ACC112 (cell line): ENCODE data around the gene TMEM40.

Experiments
- H2AFZ ChIP-seq: fragments of 200-600 bp; sonication (generic); one replicate; pipeline ENCODE4 v1.6.0; 2017; ENCODE audit warnings: antibody characterized with exemption, low read length; ENCODE audit not compliant: unreplicated experiment
- H3K27ac ChIP-seq: fragments of 200-600 bp; sonication (generic); 2 replicates; pipeline ENCODE4 v1.5.1; 2014; ENCODE audit warnings: low read depth, mild to moderate bottlenecking, antibody characterized with exemption, low read length, moderate library complexity
- H3K27me3 ChIP-seq: fragments of 200-600 bp; sonication (generic); 2 replicates; pipeline ENCODE4 v1.6.1; 2014; ENCODE audit warnings: mild to moderate bottlenecking, antibody characterized with exemption, low read length, moderate library complexity, mixed read lengths; ENCODE audit not compliant: insufficient read depth
- H3K36me3 ChIP-seq: fragments of 200-600 bp; sonication (generic); 2 replicates; pipeline ENCODE4 v1.6.1; 2016; ENCODE audit warnings: mild to moderate bottlenecking, antibody characterized with exemption, low read length, moderate library complexity, mixed read lengths; ENCODE audit not compliant: insufficient read depth
- H3K4me1 ChIP-seq: fragments of 200-600 bp; sonication (generic); one replicate; pipeline ENCODE4 v1.6.1; 2016; ENCODE audit warnings: low read length, mixed read lengths; ENCODE audit not compliant: insufficient read depth, unreplicated experiment, control insufficient read depth
- H3K4me3 ChIP-seq: fragments of 200-600 bp; sonication (generic); 2 replicates; pipeline ENCODE4 v1.5.1; 2014; ENCODE audit warnings: mild to moderate bottlenecking, low read depth, low read length
- H3K79me2 ChIP-seq: fragments of 200-600 bp; sonication (generic); one replicate; pipeline ENCODE4 v1.6.0; 2016; ENCODE audit warnings: low read length; ENCODE audit not compliant: control insufficient read depth, unreplicated experiment, insufficient read depth

Gene TMEM40, protein sequence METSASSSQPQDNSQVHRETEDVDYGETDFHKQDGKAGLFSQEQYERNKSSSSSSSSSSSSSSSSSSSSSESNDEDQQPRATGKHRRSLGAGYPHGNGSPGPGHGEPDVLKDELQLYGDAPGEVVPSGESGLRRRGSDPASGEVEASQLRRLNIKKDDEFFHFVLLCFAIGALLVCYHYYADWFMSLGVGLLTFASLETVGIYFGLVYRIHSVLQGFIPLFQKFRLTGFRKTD

DNA sequence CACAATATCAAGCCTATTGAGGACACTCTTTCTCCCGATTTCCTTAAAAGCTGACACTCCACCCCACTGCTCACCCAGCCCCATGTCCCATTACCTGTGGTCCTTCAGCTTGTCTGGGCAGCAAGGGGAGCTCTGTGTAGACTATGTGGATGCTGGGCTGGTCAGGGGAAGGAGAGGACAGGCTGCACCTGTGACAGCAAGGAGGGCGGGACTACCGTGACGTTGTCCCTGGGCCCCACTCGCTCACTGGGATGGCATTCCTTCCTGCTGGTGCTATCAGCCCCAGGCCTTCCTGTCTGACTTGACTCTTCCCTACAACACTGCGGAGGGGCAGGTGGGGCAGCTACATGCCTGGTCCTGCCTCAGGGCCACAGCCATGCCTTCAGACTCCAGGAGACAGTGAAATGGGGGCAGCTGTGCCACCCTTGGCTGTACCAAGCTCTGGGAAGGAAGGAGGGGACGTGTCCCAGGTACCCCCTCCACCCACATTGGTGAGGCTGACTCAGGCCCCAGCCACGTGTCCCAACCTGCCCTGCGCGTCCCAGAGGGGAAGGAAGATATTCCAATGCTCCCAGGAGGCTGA lies at the start of gene TMEM40:
TSS of gene TMEM40 (minus strand) at position 163 of the 583 bp plus-strand sequence. CDS start 9,427 bp downstream, outside the sequence.
- Histone ChIP-seq H3K4me1 (peaks cover 20% of the 10 kb centered on the region), H3K4me3 (no peak within 1 kb of the TSS), H3K79me2 (no peaks in the 10 kb centered on the region), H3K27me3 (no peaks in the 10 kb centered on the region), H3K27ac (peak within 1 kb of the TSS; percentile 83), H2AFZ (peak within 1 kb of the TSS; percentile 81), H3K36me3 (no peaks in the 10 kb centered on the region)

DNA sequence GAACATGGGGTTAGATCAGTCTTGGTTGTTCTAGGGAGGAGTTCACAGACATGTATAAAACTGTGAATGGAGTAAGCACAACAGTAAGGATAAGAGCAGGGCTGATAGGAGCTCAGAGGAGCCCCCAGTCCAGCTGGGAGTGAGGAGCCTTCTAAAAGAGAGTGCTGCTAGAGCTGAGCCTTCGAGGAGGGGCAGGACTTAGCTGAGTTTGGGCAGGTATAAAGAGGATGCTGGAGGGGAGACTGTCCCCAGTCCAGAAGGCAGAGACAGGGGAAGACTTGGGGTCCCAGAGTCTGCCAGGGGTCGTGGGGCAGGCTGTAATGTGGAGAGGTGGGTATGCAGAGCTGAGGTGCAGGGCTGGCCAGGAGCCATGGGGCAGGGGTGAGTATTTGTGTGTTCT lies 49.5 kb upstream of the TMEM40 start:
- Histone ChIP-seq H3K4me3 (no peak overlapping the region), H3K4me1 (peaks cover 7% of the 10 kb centered on the region), H3K36me3 (peaks cover under 1% of the 10 kb centered on the region; the same call in 1 of the 2 replicates), H2AFZ (no peak overlapping the region), H3K79me2 (no peaks in the 10 kb centered on the region), H3K27me3 (no peaks in the 10 kb centered on the region), H3K27ac (no peak overlapping the region)

DNA sequence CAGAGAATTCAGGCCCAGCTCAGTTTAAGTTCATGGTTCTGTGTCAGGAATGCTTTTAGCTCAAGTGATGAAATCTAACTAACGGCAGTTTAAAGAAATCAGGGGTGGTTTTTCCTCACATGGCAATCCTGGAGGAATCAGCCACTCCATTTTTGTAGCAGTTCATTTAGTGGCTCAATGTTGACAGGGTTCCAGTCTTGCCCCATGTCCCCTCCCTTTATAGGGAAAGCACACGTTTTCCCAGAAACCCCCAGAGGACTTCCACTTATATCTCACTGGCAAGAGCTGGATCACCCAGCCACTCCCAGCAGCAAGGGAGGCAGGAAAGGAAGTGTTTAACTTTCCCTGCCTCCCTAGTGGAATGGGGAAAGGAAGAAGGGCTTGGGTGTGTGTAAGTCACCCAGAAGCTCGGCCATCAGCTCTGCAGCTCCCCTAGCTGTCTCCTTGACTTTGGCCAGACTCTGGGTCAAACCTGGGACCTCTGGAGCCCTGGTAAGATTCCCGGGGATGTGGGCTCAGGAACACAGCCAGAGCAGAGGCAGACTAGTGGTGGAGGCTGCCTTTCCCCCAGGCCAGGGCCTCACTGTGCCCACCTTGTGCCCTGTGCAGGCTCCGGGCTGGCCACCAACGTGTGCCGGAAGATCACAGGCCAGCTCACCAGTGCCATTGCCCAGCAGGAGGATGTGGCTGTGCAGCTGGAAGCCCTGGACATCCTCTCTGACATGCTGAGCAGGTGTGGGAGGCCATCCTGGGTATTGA lies 48.7 kb upstream of the TMEM40 start:
- H3K36me3 ChIP-seq: peaks cover 4% of the 10 kb centered on the region; the same call in 1 of the 2 replicates
- H3K79me2 ChIP-seq: no peaks in the 10 kb centered on the region
- H3K27ac ChIP-seq: no peak overlapping the region

DNA sequence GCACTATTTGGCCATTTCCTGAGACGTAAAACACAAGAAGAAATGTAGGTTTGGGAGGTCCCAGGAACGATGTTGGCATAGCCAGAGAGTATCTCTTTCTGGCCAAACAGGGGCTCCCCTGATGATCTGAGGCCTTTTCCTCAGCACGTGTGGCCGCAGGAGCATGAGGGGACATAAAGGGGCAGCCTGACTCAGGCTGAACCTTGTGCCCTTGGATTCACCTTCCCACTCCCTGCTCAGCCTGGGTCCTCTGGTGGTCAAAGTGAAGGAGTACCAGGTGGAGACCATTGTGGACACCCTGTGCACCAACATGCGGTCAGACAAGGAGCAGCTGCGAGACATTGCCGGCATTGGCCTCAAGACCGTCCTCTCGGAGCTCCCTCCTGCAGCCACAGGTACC lies 48.0 kb upstream of the TMEM40 start:
- Histone ChIP-seq H3K36me3 (peaks cover 4% of the 10 kb centered on the region; the same call in 1 of the 2 replicates), H3K79me2 (no peaks in the 10 kb centered on the region), H3K27me3 (no peaks in the 10 kb centered on the region), H3K4me1 (peaks cover 7% of the 10 kb centered on the region), H3K27ac (no peak overlapping the region), H2AFZ (no peak overlapping the region), H3K4me3 (no peak overlapping the region)

More for the DNA sequence above, 48.7 kb upstream of the TMEM40 start:
- H3K4me3 ChIP-seq: no peak overlapping the region
- H3K27me3 ChIP-seq: no peaks in the 10 kb centered on the region
- H3K4me1 ChIP-seq: peaks cover 7% of the 10 kb centered on the region
- no peak overlapping the region for H2AFZ ChIP-seq

DNA sequence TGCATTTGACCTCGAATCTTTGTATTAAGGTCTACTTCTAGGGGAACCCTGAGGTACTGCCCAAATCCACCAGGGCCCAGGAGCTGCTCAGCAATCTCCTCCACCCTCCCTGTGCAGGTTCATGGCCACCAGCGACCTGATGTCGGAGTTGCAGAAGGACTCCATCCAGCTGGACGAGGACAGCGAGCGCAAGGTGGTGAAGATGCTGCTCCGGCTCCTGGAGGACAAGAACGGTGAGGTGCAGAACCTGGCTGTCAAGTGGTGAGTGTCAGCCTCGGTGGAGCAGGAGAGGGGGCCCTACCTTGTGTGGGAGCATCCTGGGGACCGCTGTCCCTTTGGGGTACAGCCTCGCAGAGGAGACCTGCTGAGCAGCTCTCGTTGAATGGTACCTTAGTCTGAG lies 44.3 kb upstream of the TMEM40 start:
- Histone ChIP-seq H3K4me1 (no peaks in the 10 kb centered on the region), H3K27ac (no peak overlapping the region), H2AFZ (no peak overlapping the region), H3K27me3 (no peaks in the 10 kb centered on the region), H3K36me3 (peaks cover 4% of the 10 kb centered on the region; the same call in 1 of the 2 replicates), H3K79me2 (no peaks in the 10 kb centered on the region), H3K4me3 (no peak overlapping the region)

DNA sequence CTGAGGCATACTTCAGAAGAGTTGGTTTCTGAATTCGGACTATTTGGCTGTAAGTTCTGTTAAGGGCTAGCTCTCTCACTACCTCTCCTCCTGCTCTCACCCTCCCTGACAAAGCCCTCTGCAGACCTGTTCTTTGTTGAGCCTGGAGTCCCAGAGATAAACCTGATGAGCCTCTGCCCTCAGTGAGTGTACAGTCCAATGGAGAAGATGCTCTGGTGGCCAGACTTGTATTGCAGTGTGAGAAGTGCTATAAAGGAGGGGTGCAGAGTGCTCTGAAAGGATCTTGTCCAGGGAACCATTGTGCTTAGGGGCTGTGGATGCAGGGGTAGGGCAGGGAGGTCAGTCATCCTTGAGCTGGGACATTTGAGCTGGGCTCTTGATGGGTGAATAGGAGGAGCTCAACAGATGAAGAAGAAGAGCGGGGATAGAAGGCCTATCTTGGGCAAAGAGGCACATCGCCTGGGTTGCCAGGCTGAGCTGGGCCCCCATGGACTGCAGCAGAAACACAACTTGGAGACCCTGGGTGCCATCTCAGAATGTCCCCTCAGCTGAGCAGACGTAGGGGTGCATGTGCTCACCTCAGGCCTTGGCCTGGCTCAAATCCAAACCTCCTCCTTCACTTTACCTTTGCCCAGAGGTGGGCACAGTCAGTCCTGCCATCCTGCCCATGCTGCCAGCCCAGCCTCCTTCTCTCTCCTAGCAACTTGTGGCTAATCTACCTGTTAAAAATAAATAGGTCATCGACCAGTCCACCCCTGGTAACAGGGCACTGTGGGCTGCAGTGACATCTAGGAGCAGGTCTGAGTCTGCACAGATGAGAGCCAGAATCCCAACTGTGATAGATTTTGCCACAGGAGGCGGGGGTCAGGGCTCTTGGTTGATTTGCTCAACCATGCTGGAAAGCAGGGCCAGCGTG lies 40.7 kb upstream of the TMEM40 start:
- peaks cover 5% of the 10 kb centered on the region for H3K4me1 ChIP-seq
- H3K27ac ChIP-seq: no peak overlapping the region
- no peaks in the 10 kb centered on the region for H3K79me2 ChIP-seq

DNA sequence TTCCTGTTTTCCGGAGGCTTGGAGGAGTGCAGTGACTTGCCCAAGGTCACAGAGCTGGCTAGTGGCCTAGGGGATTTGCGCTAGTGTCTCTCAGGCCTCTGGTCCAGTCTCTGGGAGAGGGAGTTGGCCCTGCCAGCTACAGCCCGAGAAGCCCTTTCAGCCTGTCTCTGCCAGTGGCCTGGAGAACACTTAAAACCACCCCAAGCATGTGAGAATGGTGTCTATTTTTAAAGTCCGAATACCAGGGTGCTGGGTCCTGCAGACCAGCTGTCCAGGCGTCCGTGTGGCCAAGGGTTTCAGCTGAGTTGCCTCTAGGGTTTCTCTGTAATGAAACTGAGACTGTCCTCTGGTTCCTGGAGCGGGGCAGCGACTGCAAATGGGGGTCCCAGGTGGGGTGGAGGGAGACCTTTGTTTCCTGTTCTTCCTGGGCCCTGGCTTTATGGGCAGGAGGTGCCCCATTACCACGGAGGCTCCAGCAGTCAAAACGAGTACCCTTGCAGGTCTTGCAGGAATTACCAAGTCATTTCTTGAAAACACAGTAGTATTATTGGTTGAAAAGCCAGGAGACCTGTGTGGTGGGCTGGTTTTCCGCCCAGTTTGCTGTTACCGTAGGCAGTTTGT lies 39.6 kb upstream of the TMEM40 start:
- Histone ChIP-seq H3K36me3 (peaks cover 4% of the 10 kb centered on the region; the same call in 1 of the 2 replicates), H3K27me3 (no peaks in the 10 kb centered on the region), H3K79me2 (no peaks in the 10 kb centered on the region), H3K27ac (no peak overlapping the region), H3K4me1 (peaks cover 5% of the 10 kb centered on the region), H2AFZ (no peak overlapping the region), H3K4me3 (no peak overlapping the region)

More for the DNA sequence above, 40.7 kb upstream of the TMEM40 start:
- Histone ChIP-seq H3K27me3 (no peaks in the 10 kb centered on the region), H3K4me3 (no peak overlapping the region), H3K36me3 (peaks cover 4% of the 10 kb centered on the region; the same call in 1 of the 2 replicates), H2AFZ (no peak overlapping the region)

DNA sequence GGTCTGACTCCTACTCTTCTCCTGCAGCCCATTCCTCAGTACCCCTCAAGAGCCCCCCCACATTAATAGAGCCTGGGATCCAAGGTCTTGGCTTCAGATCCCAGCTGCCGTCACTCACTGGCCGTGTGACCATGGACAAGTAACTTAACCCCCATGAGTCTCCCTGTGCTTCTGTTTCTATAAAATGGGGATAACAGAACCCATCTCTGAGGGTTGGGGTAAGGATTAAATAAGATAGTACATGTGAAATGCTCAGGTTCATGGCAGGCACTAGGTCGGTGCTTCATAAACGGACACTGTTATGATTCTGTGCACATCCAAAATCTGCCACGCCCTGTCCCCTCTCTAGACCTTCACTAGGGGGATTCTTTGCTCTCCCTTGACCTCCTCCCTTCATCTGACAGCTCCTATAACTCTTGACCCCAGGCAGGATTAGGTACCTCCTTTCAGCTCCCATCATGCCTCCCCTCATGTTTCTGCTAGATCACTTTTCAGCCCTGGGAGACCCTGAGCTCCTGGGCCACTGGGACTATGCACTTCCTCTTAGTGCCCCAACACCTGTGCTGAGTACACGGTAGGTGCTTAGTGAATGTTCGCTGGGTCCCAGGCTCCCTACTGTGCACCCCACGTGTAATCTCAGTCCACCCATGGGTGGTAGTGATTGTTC lies 39.0 kb upstream of the TMEM40 start:
- Histone ChIP-seq H3K27me3 (no peaks in the 10 kb centered on the region), H3K4me1 (peaks cover 5% of the 10 kb centered on the region), H3K36me3 (no peaks in the 10 kb centered on the region), H3K27ac (no peak overlapping the region), H2AFZ (no peak overlapping the region), H3K4me3 (no peak overlapping the region), H3K79me2 (no peaks in the 10 kb centered on the region)

DNA sequence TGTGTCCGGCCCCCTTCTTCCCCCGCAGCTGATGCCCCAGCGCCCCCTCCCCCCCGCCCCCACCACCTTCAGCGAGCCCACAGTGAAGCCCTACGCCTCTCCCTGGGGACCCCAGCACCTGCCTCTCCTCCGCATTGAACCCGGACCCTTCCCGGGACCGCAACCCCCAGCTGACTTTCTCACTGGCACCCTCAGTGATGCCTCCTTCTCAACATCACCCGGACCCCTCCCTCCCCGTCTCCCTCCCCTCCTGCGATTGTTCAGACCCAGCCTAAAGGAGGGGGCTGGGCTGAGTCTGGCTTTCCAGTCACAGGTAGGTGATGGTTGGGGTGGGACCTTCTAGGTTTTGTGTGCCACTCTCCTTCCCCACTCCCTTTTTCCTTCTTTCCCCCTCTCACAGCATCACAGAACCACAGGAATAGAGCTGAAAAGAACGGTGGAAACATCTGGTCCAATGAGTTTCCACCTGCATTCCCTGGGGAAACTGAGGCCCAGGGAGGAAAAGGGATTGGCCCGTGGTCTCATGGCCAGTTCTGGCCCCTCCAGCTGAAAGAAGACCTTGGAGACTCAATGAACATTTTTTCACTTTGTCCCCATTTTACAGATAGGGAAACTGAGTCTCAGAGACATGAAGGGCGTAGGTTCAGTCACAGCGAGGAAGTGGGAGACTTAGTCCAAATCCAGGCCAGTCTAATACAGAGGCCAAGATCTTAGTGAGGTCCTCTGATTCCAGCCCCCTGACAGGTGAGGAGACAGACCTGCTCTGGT lies 38.2 kb upstream of the TMEM40 start:
- H3K27ac ChIP-seq: no peak overlapping the region
- no peaks in the 10 kb centered on the region for H3K36me3 ChIP-seq
- no peaks in the 10 kb centered on the region for H3K79me2 ChIP-seq
- peak overlapping the region; percentile 83 for H3K4me3 ChIP-seq
- H2AFZ ChIP-seq: no peak overlapping the region
- peaks cover 5% of the 10 kb centered on the region for H3K4me1 ChIP-seq
- no peaks in the 10 kb centered on the region for H3K27me3 ChIP-seq
